GM18909 (cell line): ENCODE measurements around the gene UBA6.
"Not testable (repeated sequence)": the region's sequence is repeated elsewhere in the genome, so short reads cannot be mapped to it uniquely, and the experiment has no call there.

Source experiments
- ATAC-seq: cut with Tn5 transposase; IDR thresholded peaks from one replicate; pipeline ENCODE4 v1.9.1; 2021; ENCODE audit warnings: mild to moderate bottlenecking; ENCODE audit not compliant: unreplicated experiment, poor library complexity

Gene UBA6

DNA sequence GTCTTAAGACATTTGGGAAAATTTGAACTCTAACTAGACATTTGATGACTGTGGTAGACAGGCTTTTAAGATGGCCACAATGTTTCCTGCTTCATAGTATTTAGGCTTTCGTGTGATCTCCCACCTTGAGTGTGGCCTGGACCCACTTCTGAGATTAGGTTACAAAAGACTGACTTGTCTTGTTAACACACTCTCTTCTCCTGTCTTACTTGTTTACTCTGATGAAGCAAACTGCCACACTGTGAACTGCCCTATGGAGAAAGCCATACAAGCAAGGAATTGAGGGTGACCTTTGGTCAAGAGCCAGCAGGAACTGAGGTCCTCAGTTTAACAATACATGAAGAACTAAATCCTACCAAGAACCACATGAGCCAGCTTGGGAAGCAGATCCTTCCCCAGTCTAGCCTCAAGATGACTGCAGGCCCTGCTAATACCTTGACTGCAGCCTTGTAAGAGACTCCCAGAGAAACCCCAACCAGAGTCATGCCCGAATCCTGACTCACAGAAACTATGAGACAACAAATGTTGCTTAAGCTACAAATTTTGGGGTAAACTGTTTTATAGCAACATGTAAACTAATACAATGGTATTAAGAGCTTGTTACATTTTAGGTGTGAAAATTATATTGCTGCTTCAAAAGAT, 20.3 kb downstream of the UBA6 start:
- ATAC-seq = no peak

- ATAC-seq = no peak
These were observed 22.3 kb downstream of the UBA6 start for GRCh38 chr4:67678612-67679011.

DNA sequence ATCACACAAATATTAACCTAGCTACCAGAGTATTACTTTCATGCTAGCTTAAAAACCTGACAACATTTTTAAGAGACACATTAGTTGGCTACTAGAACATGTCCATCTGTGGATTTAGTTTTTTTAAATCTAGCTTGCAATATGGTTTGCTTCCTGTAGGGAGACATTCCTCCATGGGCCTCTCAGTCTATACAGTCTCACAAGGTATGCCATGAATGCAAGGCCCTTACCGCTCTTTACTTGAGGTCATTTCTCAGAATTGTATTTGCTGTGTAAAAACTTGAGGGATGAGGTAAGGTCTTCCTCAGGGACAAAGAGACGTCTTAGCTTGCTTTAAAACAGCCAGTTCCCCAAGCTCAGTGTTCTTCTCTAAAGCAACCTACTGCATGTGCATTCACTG, 26.9 kb downstream of the UBA6 start:
- ATAC-seq = no peak

DNA sequence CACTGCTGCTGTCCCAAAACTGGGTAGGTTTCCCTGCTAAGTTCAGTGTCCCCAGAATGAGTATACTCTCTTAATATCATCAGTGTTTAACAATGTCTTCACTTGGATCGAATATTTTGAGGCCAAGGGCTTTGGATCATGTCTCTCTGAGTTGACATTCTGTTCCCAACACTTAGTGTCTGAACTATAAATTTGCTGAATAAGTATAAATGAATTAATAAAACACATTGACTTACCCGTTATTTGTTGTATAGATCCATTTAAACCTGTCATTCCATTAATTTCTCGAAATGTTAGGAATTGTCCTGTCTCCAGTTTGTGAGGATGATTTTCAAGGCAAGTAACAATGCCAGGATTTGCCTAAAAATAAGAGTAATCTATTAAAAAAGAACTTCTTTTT, 32.6 kb downstream of the UBA6 start:
- ATAC-seq = no peak

GRCh38 chr4:67660418-67660817, 40.5 kb downstream of the UBA6 start:
- no peak for ATAC-seq

- no peak for ATAC-seq
These were observed 41.9 kb downstream of the UBA6 start for GRCh38 chr4:67659065-67659464.

- no peak for ATAC-seq
These were observed 42.7 kb downstream of the UBA6 start for GRCh38 chr4:67658302-67658701.

GRCh38 chr4:67651536-67651935, 49.4 kb downstream of the UBA6 start:
- no peak for ATAC-seq

- no peak for ATAC-seq
These were observed 62.8 kb downstream of the UBA6 start for GRCh38 chr4:67638136-67638535.

- not testable (repeated sequence) for ATAC-seq
These were observed 64.0 kb downstream of the UBA6 start for GRCh38 chr4:67636978-67637377.

GRCh38 chr4:67635331-67635730, 65.6 kb downstream of the UBA6 start:
- ATAC-seq = no peak

DNA sequence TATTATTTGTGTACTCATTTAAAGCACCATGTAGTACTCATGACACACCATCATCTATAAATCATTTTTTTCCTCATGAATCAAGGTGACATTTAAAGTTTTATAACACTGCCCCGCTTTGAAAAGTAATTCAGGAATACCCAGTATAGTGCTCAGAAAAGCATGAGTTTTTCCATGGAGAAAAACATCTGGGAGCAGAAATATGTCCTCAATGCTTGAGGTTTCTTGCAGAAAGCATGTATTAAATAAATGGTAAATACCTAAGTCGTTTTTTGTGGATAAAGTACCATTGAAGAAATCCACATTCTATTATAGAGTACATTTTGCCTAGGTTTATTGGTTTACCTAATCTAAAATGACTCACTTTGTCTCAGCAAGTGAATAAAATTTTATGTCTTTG, 66.2 kb downstream of the UBA6 start:
- no peak for ATAC-seq

DNA sequence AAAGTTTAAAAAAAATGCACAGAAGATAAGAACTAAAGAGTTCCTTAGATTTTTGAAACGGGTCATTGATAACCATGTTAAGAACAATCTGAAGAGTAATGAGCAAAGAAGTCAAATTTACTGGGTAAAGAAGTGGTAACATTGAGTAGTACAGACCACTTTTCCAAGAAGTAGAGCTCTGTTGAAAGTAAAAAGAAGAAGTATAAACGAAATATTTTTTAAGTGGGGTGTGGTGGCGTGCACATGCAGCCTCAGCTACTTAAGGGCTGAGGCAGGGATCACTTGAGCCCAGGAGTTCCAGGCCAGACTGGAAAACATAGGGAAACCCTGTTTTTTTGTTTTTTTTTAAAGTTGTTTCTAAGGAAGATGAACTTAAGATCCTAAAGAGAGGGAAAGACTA, 68.5 kb downstream of the UBA6 start:
- ATAC-seq = no peak

GRCh38 chr4:67624939-67625338, 76.0 kb downstream of the UBA6 start:
- no peak for ATAC-seq

- ATAC-seq = no peak
These were observed 84.5 kb downstream of the UBA6 start for GRCh38 chr4:67616478-67616877.

DNA sequence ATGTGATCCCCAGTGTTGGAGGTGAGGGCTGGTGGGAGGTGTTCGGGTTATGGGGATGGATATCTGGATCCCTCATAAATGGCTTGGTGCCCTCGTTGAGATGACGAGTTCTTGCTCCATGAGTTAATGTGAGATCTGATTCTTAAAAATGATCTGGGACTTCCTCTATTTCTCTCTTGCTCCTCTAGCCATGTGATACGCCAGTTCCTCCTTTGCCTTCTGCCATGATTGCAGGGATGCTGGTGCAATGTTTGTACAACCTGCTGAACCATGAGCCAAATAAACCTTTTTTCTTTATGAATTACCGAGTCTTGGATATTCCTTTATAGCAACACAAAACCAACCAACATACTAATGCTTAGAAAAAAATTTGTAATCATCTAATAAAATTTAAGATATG, 85.8 kb downstream of the UBA6 start:
- ATAC-seq = no peak

DNA sequence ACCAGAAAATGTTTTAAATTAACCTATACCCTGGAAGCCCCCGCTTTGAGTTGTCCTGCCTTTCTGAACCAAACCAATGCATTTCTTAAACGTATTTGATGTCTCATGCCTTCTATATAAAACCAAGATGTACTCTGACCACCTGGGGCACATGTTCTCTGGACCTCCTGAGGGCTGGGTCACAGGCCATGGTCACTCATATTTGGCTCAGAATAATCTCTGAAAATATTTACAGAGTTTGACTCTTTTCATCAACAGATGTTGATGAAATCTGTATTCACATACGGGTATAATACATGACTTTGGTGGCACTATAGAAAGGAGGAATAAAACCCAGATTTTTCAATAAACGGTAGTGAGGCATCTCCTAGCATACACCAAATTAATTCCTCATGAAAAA, 86.8 kb downstream of the UBA6 start:
- no peak for ATAC-seq

DNA sequence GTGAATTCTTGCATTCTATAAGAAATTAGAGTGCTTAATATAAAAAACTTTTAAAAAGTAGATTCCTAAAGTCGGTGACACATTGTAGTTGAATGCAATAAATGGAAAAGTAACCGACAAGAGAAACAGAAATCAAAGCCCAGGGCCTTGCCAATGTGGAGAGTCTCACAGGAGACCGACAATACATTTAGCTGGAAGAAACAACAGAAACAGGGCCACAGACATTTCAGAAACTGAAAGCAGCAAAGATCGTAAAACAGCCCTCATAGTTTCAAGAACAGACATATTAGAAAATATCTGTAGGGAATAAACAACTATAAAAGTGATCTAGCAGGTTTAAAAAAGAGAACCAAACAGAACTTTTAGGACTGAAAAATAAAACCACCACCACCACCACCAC, 92.9 kb downstream of the UBA6 start:
- no peak for ATAC-seq

- ATAC-seq = no peak
These were observed 96.2 kb downstream of the UBA6 start for GRCh38 chr4:67604749-67605148.

- no peak for ATAC-seq
These were observed 97.0 kb downstream of the UBA6 start for GRCh38 chr4:67604029-67604381.

DNA sequence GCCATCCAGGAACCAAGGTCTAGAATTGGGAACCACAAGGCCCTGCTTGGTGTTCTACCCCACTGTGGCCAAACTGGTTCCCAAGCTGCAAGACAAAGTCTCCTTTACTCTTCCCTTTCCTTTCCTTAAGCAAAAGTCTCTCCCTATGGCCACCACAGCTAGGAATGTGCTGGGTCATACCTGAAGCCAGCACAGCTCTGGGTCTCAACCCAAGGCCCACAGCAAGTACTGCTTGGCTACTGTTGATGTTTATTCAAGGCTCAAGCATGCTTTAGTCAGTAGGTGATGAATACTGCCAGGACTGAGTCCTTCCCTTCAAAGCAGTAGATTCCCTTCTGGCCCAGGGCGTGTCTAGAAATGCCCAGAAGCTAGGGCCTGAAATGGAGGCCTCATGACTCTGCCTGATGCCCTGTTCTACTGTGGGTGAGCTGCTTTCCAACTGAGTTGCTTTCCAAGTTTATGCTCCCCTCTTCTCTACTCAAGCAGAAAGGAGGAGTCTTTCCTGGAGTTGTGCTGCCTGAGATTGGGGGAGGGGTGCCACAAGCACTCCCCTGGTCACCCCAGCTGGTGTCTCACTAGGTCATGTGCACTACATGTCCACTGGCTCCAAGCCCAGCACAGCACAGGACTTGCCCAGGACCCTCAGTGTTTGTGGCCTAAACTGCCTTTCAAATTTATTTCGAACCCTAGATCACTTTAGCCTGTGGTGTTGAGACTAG, 97.5 kb downstream of the UBA6 start:
- ATAC-seq = no peak

GRCh38 chr4:67593741-67594175, 107.2 kb downstream of the UBA6 start:
- ATAC-seq = no peak
